ENCODE data around the gene STX10. TPM values are rescaled to one million over a fixed set of nuclear protein-coding genes. Genes with fewer than 3 reads are reported as not detected.
"Not testable (repeated sequence)": the region's sequence is repeated elsewhere in the genome, so short reads cannot be mapped to it uniquely, and the experiment has no call there.

The STX10 gene
- total RNA-seq, 1 donor from 2014 or later = 24.5 TPM

- Histone ChIP-seq H3K36me3 (ENCODE audit: control insufficient read depth in 3 of 3, insufficient read depth in 3 of 3, low read length in 3 of 3) (peaks cover 0 to 3% (median 0%) of the 10 kb centered on the region in 3 donors), H3K4me1 (ENCODE audit: control insufficient read depth in 3 of 3, insufficient read depth in 3 of 3, low read length in 3 of 3) (peaks cover 27 to 51% (median 34%) of the 10 kb centered on the region in 3 donors), H3K9ac (ENCODE audit: low read depth in 1 of 3, low read length in 3 of 3) (peak overlapping the region; percentile 84 to 95 (median 95)), H3K4me3 (ENCODE audit: low read length in 3 of 3) (peak overlapping the region; percentile 75 to 94 (median 89)), H3K27ac (ENCODE audit: low read depth, low read length) (peak overlapping the region; percentile 100), H3K9me3 (ENCODE audit: control insufficient read depth in 3 of 3, low read length in 3 of 3) (no peaks in the 10 kb centered on the region), H3K27me3 (ENCODE audit: control insufficient read depth in 3 of 3, insufficient read depth in 3 of 3, low read length in 3 of 3) (peaks cover 0 to 20% (median 4%) of the 10 kb centered on the region in 3 donors)
These were observed 4.1 kb upstream of the STX10 start for GRCh38 chr19:13154241-13154778.

DNA sequence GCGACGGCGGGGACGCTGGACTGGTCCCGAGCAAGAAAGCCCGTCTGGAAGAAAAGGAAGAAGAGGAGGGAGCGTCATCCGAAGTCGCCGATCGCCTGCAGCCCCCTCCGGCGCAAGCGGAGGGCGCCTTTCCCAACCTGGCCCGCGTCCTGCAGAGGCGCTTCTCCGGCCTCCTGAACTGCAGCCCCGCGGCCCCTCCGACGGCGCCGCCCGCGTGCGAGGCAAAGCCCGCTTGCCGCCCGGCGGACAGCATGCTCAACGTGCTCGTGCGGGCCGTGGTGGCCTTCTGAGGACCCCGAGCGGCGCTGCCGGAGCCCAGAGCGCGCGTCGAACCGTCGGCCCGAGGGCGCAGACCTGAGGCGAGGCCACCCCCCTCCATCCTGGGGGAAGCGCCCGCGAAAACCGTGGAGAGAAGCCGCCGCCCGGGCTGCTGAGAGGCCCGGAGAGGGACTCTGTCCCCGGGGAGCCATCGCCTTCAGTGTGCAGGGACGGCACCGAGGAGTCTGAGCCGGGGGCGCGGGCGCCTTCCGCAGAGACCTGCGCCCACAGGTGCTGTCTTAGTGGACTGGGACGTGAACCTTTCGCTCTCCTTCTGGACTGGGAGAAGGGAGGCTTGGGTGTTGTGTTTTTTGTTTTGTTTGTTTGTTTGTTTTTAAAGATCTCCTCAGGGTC lies 3.5 kb upstream of the STX10 start:
- Histone ChIP-seq H3K9ac (ENCODE audit: low read depth in 1 of 3, low read length in 3 of 3) (peak overlapping the region; percentile 84 to 95 (median 95)), H3K27ac (ENCODE audit: low read depth, low read length) (peak overlapping the region; percentile 100), H3K27me3 (ENCODE audit: control insufficient read depth in 3 of 3, insufficient read depth in 3 of 3, low read length in 3 of 3) (peaks cover 0 to 20% (median 4%) of the 10 kb centered on the region in 3 donors), H3K36me3 (ENCODE audit: control insufficient read depth in 3 of 3, insufficient read depth in 3 of 3, low read length in 3 of 3) (peaks cover 0 to 3% (median 0%) of the 10 kb centered on the region in 3 donors), H3K9me3 (ENCODE audit: control insufficient read depth in 3 of 3, low read length in 3 of 3) (no peaks in the 10 kb centered on the region), H3K4me1 (ENCODE audit: control insufficient read depth in 3 of 3, insufficient read depth in 3 of 3, low read length in 3 of 3) (peaks cover 30 to 57% (median 39%) of the 10 kb centered on the region in 3 donors), H3K4me3 (ENCODE audit: low read length in 3 of 3) (peak overlapping the region; percentile 75 to 94 (median 89))

GRCh38 chr19:13152974-13153568 lies 2.9 kb upstream of the STX10 start:
- Histone ChIP-seq H3K9ac (ENCODE audit: low read depth in 1 of 3, low read length in 3 of 3) (peak overlapping the region; percentile 84 to 95 (median 95)), H3K4me1 (ENCODE audit: control insufficient read depth in 3 of 3, insufficient read depth in 3 of 3, low read length in 3 of 3) (peaks cover 34 to 60% (median 41%) of the 10 kb centered on the region in 3 donors), H3K36me3 (ENCODE audit: control insufficient read depth in 3 of 3, insufficient read depth in 3 of 3, low read length in 3 of 3) (peaks cover 0 to 3% (median 0%) of the 10 kb centered on the region in 3 donors), H3K4me3 (ENCODE audit: low read length in 3 of 3) (peak overlapping the region; percentile 75 to 94 (median 89)), H3K9me3 (ENCODE audit: control insufficient read depth in 3 of 3, low read length in 3 of 3) (no peaks in the 10 kb centered on the region), H3K27me3 (ENCODE audit: control insufficient read depth in 3 of 3, insufficient read depth in 3 of 3, low read length in 3 of 3) (peaks cover 0 to 20% (median 4%) of the 10 kb centered on the region in 3 donors), H3K27ac (ENCODE audit: low read depth, low read length) (peak overlapping the region; percentile 100)

DNA sequence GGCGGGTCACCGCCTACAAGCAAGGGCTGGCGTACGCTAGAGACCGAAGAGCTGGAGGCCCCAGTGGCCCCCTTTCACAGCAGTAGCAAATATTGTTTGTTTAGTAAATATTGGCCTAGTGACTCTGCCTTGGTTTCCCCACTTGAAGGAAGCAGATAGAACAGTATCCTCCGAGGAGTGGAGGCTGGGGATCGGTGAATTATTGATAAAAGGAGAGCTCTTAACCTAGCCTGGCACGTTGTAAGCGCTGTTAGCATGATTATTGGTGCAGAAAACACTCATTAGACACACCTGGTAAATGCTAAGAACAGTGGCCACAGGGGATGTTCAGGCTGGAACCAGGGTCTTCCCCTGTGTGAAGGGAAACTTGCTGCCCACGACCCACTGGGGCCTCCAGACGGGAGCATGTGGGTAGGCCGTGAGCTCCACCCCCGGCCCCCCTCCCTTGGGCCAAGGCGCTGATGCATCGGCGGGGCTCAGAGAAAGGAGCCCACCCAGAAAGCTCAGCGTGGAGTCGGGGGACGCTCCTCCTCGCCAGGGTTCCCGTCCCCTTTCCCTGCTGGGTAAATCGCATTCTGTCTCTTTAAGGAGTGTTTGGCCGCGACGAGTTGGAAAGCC lies 2.3 kb upstream of the STX10 start:
- Histone ChIP-seq H3K9ac (ENCODE audit: low read depth in 1 of 3, low read length in 3 of 3) (peak overlapping the region; percentile 84 to 95 (median 95)), H3K27me3 (ENCODE audit: control insufficient read depth in 3 of 3, insufficient read depth in 3 of 3, low read length in 3 of 3) (peaks cover 0 to 20% (median 4%) of the 10 kb centered on the region in 3 donors), H3K27ac (ENCODE audit: low read depth, low read length) (peak overlapping the region; percentile 100), H3K9me3 (ENCODE audit: control insufficient read depth in 3 of 3, low read length in 3 of 3) (no peaks in the 10 kb centered on the region), H3K4me1 (ENCODE audit: control insufficient read depth in 3 of 3, insufficient read depth in 3 of 3, low read length in 3 of 3) (peaks cover 34 to 60% (median 41%) of the 10 kb centered on the region in 3 donors), H3K36me3 (ENCODE audit: control insufficient read depth in 3 of 3, insufficient read depth in 3 of 3, low read length in 3 of 3) (peaks cover 0 to 3% (median 0%) of the 10 kb centered on the region in 3 donors), H3K4me3 (ENCODE audit: low read length in 3 of 3) (peak overlapping the region; percentile 75 to 94 (median 89))

DNA sequence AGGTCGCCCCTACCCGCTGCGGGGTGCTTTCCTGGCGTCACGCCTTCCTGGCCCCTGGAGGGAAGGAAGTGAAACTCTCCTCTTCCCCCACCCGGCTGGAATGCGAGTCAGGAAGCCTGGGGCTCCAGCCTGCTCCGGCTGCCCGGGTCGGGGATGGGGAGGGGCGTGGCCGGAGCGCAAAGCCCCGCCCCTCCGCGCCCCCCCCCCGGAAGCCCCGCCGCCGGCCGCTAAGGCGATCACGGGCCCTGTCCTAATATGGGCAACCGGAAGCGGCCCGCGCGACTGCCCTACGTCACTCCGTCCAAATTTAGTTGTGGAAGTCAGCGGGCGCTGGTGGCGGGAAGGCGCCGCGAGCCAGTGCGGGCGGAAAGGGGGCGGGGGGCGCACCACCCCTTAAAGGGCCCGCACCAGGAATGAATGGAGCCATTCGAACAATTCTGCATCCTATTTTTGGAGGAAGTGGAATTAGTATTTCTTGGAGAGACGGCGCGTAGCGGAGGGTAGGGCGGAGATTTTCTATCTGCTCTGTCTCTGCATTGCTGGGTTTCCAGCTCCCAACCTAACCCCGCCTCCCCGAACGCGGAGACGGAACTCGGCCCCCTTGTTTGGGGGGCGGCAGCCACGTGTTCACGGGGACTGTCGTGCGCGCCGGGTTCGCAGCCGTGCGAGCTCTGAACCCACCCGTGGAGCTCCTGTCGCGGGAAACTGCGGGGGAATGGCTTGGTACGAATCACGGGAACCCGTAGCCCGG lies 1.6 kb upstream of the STX10 start:
- Histone ChIP-seq H3K9ac (ENCODE audit: low read depth in 1 of 3, low read length in 3 of 3) (peak overlapping the region; percentile 100), H3K4me3 (ENCODE audit: low read length in 3 of 3) (peak overlapping the region; percentile 86 to 99 (median 98)), H3K4me1 (ENCODE audit: control insufficient read depth in 3 of 3, insufficient read depth in 3 of 3, low read length in 3 of 3) (peaks cover 34 to 60% (median 41%) of the 10 kb centered on the region in 3 donors), H3K36me3 (ENCODE audit: control insufficient read depth in 3 of 3, insufficient read depth in 3 of 3, low read length in 3 of 3) (peaks cover 0 to 3% (median 0%) of the 10 kb centered on the region in 3 donors), H3K27me3 (ENCODE audit: control insufficient read depth in 3 of 3, insufficient read depth in 3 of 3, low read length in 3 of 3) (peaks cover 0 to 20% (median 4%) of the 10 kb centered on the region in 3 donors), H3K27ac (ENCODE audit: low read depth, low read length) (peak overlapping the region; percentile 100), H3K9me3 (ENCODE audit: control insufficient read depth in 3 of 3, low read length in 3 of 3) (no peaks in the 10 kb centered on the region)

GRCh38 chr19:13150931-13151604 lies 893 bp upstream of the STX10 start:
- Histone ChIP-seq H3K4me3 (ENCODE audit: low read length in 3 of 3) (peak overlapping the region; percentile 86 to 99 (median 98)), H3K27ac (ENCODE audit: low read depth, low read length) (peak overlapping the region; percentile 100), H3K4me1 (ENCODE audit: control insufficient read depth in 3 of 3, insufficient read depth in 3 of 3, low read length in 3 of 3) (peaks cover 29 to 55% (median 37%) of the 10 kb centered on the region in 3 donors), H3K9ac (ENCODE audit: low read depth in 1 of 3, low read length in 3 of 3) (peak overlapping the region; percentile 100), H3K27me3 (ENCODE audit: control insufficient read depth in 3 of 3, insufficient read depth in 3 of 3, low read length in 3 of 3) (peaks cover 0 to 20% (median 4%) of the 10 kb centered on the region in 3 donors), H3K36me3 (ENCODE audit: control insufficient read depth in 3 of 3, insufficient read depth in 3 of 3, low read length in 3 of 3) (peaks cover 0 to 3% (median 0%) of the 10 kb centered on the region in 3 donors), H3K9me3 (ENCODE audit: control insufficient read depth in 3 of 3, low read length in 3 of 3) (no peaks in the 10 kb centered on the region)

GRCh38 chr19:13149628-13150186 lies 468 bp downstream of the STX10 start:
- Histone ChIP-seq H3K27ac (ENCODE audit: low read depth, low read length) (peak overlapping the region; percentile 100), H3K27me3 (ENCODE audit: control insufficient read depth in 3 of 3, insufficient read depth in 3 of 3, low read length in 3 of 3) (peaks cover 0 to 17% (median 0%) of the 10 kb centered on the region in 3 donors), H3K9me3 (ENCODE audit: control insufficient read depth in 3 of 3, low read length in 3 of 3) (no peaks in the 10 kb centered on the region), H3K4me3 (ENCODE audit: low read length in 3 of 3) (peak overlapping the region; percentile 86 to 99 (median 98)), H3K4me1 (ENCODE audit: control insufficient read depth in 3 of 3, insufficient read depth in 3 of 3, low read length in 3 of 3) (peaks cover 18 to 44% (median 31%) of the 10 kb centered on the region in 3 donors), H3K9ac (ENCODE audit: low read depth in 1 of 3, low read length in 3 of 3) (peak overlapping the region; percentile 70 to 100 (median 100)), H3K36me3 (ENCODE audit: control insufficient read depth in 3 of 3, insufficient read depth in 3 of 3, low read length in 3 of 3) (peaks cover under 1 to 8% (median 4%) of the 10 kb centered on the region in 3 donors)

DNA sequence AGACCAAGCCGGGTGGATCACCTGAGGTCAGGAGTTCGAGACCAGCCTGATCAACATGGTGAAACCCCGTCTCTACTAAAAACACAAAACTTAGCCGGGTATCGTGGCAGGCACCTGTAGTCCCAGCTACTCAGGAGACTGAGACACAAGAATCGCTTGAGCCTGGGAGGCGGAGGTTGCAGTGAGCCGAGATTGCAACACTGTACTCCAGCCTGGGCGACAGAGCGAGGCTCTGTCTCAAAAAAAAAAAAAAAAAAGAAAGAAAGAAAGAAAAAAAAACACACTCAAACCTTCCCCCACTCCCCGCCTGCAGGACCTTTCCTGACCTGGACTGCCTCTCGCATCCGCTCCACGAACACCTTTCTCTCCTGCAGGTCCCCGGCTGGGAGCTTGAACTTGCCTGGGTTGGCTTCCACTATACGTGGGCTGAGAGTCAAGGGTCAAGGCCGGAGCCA lies 975 bp downstream of the STX10 start:
- H3K36me3 ChIP-seq (ENCODE audit: control insufficient read depth in 3 of 3, insufficient read depth in 3 of 3, low read length in 3 of 3) = peaks cover 6 to 10% (median 9%) of the 10 kb centered on the region in 3 donors
- not testable (repeated sequence) for H3K9me3 ChIP-seq (ENCODE audit: control insufficient read depth in 3 of 3, low read length in 3 of 3); H3K27ac ChIP-seq (ENCODE audit: low read depth, low read length)
- peaks cover 18 to 39% (median 28%) of the 10 kb centered on the region in 3 donors for H3K4me1 ChIP-seq (ENCODE audit: control insufficient read depth in 3 of 3, insufficient read depth in 3 of 3, low read length in 3 of 3)
- H3K9ac ChIP-seq (ENCODE audit: low read depth in 1 of 3, low read length in 3 of 3) = peak overlapping the region; percentile 70 to 100 (median 100)
- H3K4me3 ChIP-seq (ENCODE audit: low read length in 3 of 3) = peak overlapping the region; percentile 86 to 99 (median 98)
- H3K27me3 ChIP-seq (ENCODE audit: control insufficient read depth in 3 of 3, insufficient read depth in 3 of 3, low read length in 3 of 3) = peaks cover 0 to 13% (median 0%) of the 10 kb centered on the region in 3 donors

All from skeletal muscle tissue (tissue), 4 donors.